Left lung (tissue), 10 donors: ENCODE results near the gene BBLN. TPM values are rescaled to one million over a fixed set of nuclear protein-coding genes. Genes with fewer than 3 reads are reported as not detected.
A peak's percentile ranks its signal among the peaks of the same experiment; 100 is the strongest.
"Not testable (repeated sequence)": the region's sequence is repeated elsewhere in the genome, so short reads cannot be mapped to it uniquely, and the experiment has no call there.

ENCODE experiments used
- ATAC-seq: fragments of 200-7000 bp; cut with Tn5 transposase; one replicate; pipeline ENCODE4 v1.9.1; 2020; ENCODE audit warnings: moderate library complexity
- DNase-seq, 4 donors: peaks; one replicate each; pipeline ENCODE4 v3.0.0-alpha.2; 2013 to 2020
- H3K27ac ChIP-seq, 2 donors: fragments of 200-600 bp; sonication (generic) in 1 of 2; one replicate each; pipeline versions ENCODE4 v1.5.0 to v1.8.0; 2020 to 2021
- H3K27me3 ChIP-seq, 2 donors: fragments of 200-600 bp; sonication (generic) in 1 of 2; one replicate each; pipeline versions ENCODE4 v1.5.0 to v1.8.0; 2020 to 2021
- H3K36me3 ChIP-seq, 2 donors: fragments of 200-600 bp; sonication (generic) in 1 of 2; one replicate each; pipeline versions ENCODE4 v1.5.0 to v1.8.0; 2020 to 2021
- H3K4me1 ChIP-seq, 2 donors: fragments of 200-600 bp; one replicate each; pipeline ENCODE4 v1.8.0; 2021
- H3K4me3 ChIP-seq, 2 donors: fragments of 200-600 bp; sonication (generic) in 1 of 2; one replicate each; pipeline versions ENCODE4 v1.5.0 to v1.8.0; 2020 to 2021; ENCODE audit warnings: mild to moderate bottlenecking in 1 of 2
- H3K9me3 ChIP-seq, 2 donors: fragments of 200-600 bp; sonication (generic) in 1 of 2; one replicate each; pipeline versions ENCODE4 v1.5.0 to v1.8.0; 2020 to 2021
- CTCF ChIP-seq, 2 donors: fragments of 200-600 bp; sonication (generic) in 1 of 2; IDR thresholded peaks; one replicate each; pipeline versions ENCODE4 v1.5.0 to v1.8.0; 2021; ENCODE audit warnings: antibody characterized with exemption in 2 of 2
- intact Hi-C, 2 donors: fragments of 100-400 bp; cut with DNase I; formaldehyde crosslinking; loops; one replicate each; pipeline versions ENCODE4 v1.11.2 to v1.14.2; 2022
- polyA plus RNA-seq, 6 donors: library from polyadenylated mRNA; unstranded; fragments of 120-200 nt; gene quantifications; one replicate each; pipeline ENCODE4 v1.2.1, GENCODE V29; 2013; ENCODE audit not compliant: insufficient read length in 6 of 6
- total RNA-seq, 2 donors: library from RNA; stranded (reverse); fragmentation: NEBNext Ultra II Directional; extraction: Animal tissue kit (Norgen Biotek cat#: 25700); gene quantifications; one replicate each; pipeline ENCODE4 v1.2.1, GENCODE V29; 2021
- donor health status: DM: no; HTN: yes; CAD: no.
- donor health status: DM: no; HTN: no; CAD: no.

Gene BBLN
- total and polyA plus RNA-seq, 8 donors = 27.1 to 66.0 (median 37.7) TPM

- Histone ChIP-seq H3K27ac (peak overlapping the region; percentile 93 to 95), H3K4me1 (peaks cover 6 to 35% of the 10 kb centered on the region in 2 donors), H3K36me3 (peaks cover 0 to 8% of the 10 kb centered on the region in 2 donors), H3K27me3 (peaks cover 0 to 7% of the 10 kb centered on the region in 2 donors), H3K9me3 (no peaks in the 10 kb centered on the region), H3K4me3 (peak overlapping the region; percentile 89 to 92)
- no peak for TF ChIP-seq CTCF (IDR thresholded peaks at IDR 0.05)
- intact Hi-C loops = no loop called here
- DNase-seq = peak in 1 of 4 donors; percentile 79
- no peak for ATAC-seq
Observed at GRCh38 chr9:128128836-128129590, 31.1 kb upstream of the BBLN start.

- H3K27ac ChIP-seq, intact Hi-C loops, H3K4me3 ChIP-seq, H3K36me3 ChIP-seq, ATAC-seq, H3K9me3 ChIP-seq, H3K27me3 ChIP-seq: not testable (repeated sequence)
- peak in 1 of 4 donors; percentile 81 for DNase-seq
- peaks cover 6 to 30% of the 10 kb centered on the region in 2 donors for H3K4me1 ChIP-seq
- TF ChIP-seq CTCF (IDR thresholded peaks at IDR 0.05) = peak; percentile 55 to 61
Observed at GRCh38 chr9:128129976-128130590, 30.0 kb upstream of the BBLN start.

- DNase-seq = peak in 1 of 4 donors; percentile 32
- peaks cover 6 to 24% of the 10 kb centered on the region in 2 donors for H3K4me1 ChIP-seq
- H3K27ac ChIP-seq, intact Hi-C loops, H3K4me3 ChIP-seq, H3K9me3 ChIP-seq, H3K27me3 ChIP-seq, H3K36me3 ChIP-seq, ATAC-seq: not testable (repeated sequence)
Observed at GRCh38 chr9:128130651-128131050, 29.4 kb upstream of the BBLN start.

- H3K27ac ChIP-seq, H3K27me3 ChIP-seq, H3K36me3 ChIP-seq, ATAC-seq, H3K9me3 ChIP-seq, H3K4me3 ChIP-seq, intact Hi-C loops: not testable (repeated sequence)
- peaks cover 6 to 17% of the 10 kb centered on the region in 2 donors for H3K4me1 ChIP-seq
- DNase-seq = peak in 1 of 4 donors; percentile 21
Observed at GRCh38 chr9:128131346-128131745, 28.7 kb upstream of the BBLN start.

GRCh38 chr9:128132139-128132538 is 27.9 kb upstream of the BBLN start:
- ATAC-seq, H3K36me3 ChIP-seq, H3K27me3 ChIP-seq, H3K27ac ChIP-seq, intact Hi-C loops, H3K4me3 ChIP-seq, H3K4me1 ChIP-seq, H3K9me3 ChIP-seq: not testable (repeated sequence)
- peak in 2 of 4 donors; percentile 9 to 34 for DNase-seq

- H3K27ac ChIP-seq, H3K9me3 ChIP-seq, H3K27me3 ChIP-seq, H3K4me1 ChIP-seq, H3K36me3 ChIP-seq, H3K4me3 ChIP-seq, ATAC-seq, intact Hi-C loops: not testable (repeated sequence)
- DNase-seq = peak in 1 of 4 donors; percentile 23
Observed at GRCh38 chr9:128135561-128135960, 24.5 kb upstream of the BBLN start.
